Adipose tissue (tissue), 3 donors: Measurements from ENCODE around the gene RUNDC3A. TPM values are rescaled to one million over a fixed set of nuclear protein-coding genes. Genes with fewer than 3 reads are reported as not detected.
"Not testable (repeated sequence)": the region's sequence is repeated elsewhere in the genome, so short reads cannot be mapped to it uniquely, and the experiment has no call there.

Experiments used
- H3K27ac ChIP-seq: one replicate; pipeline ENCODE4 v1.5.1; 2013; ENCODE audit warnings: low read depth, low read length
- WGBS, 3 donors: extraction: QIAGEN DNeasy Blood & Tissue Kit; methylation state at CpG; one replicate each; pipeline ENCODE4 v1.1.7; 2013; 5-methylcytosine and 5-hydroxymethylcytosine counted together
- polyA plus RNA-seq, 3 donors: library from polyadenylated mRNA; stranded (reverse); fragments of 200-250 nt; gene quantifications; one replicate each; pipeline ENCODE4 v1.2.3, GENCODE V29; 2013
- donor health status: healthy with polysubstance abuse.
- donor health status: Bipolar disorder and iron deficiency.
- donor health status: healthy.

The RUNDC3A gene
- polyA plus RNA-seq, 3 donors, result 0.25 to 4.2 TPM; not detected in 1

DNA sequence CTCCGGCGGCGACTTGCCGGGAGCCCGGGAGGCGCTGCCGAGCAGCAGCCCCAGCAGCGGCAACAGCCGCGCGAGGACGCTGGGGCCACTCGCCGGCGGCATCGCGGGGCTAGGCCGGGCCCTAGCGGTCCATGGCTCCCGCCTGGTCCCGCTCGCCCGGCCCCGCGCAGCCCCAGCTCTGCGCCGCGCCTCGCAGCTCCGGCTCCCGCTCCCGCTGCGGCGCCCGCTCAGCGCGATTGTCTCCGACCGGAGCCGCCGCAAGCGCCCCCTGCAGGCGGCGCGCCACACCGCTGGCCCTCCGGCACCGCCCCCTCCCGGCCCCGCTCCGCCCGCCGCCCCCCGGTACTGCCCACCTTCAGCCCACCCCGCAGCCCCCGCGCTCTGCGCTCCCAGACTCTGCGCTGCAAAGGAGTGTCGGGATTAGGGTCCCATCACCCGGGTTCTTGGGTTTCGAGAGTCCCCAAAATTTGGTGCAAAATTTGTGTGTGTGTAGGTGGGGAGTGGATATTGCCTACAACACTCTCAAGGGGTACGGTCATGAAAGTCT lies 55.3 kb downstream of the RUNDC3A start, which contains the start of gene FAM171A2:
Gene FAM171A2, minus strand, starts transcription at position 241 of the 547 bp plus-strand sequence. Its CDS starts 139 bp downstream, at position 102.
- H3K27ac ChIP-seq, result no peak within 1 kb of the TSS
- WGBS, 3 donors, result 1% methylated on average over 36 to 63 of the region's 63 CpGs

DNA sequence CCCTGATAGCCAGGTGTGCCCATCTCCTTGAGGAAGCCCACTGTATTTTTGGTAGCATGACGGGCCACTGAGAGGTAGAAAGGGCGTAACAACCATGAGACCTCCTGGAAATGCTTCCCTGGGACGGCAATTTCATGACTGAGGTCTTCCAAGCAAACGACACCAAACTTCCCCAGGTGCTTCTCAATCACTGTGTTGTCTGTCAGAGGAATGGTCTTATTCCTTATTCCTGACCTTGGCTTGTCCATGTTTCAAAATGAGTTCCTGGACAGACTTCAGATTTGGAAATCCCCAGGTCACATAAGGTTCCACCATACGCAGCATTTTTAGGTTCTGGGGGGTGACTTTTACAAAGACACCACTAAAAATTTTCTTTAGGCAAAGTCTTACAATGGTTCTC lies 56.6 kb downstream of the RUNDC3A start:
- 84 to 91% (median 89%) methylated on average over 5 of the region's 5 CpGs for WGBS, 3 donors
- H3K27ac ChIP-seq, result not testable (repeated sequence)

DNA sequence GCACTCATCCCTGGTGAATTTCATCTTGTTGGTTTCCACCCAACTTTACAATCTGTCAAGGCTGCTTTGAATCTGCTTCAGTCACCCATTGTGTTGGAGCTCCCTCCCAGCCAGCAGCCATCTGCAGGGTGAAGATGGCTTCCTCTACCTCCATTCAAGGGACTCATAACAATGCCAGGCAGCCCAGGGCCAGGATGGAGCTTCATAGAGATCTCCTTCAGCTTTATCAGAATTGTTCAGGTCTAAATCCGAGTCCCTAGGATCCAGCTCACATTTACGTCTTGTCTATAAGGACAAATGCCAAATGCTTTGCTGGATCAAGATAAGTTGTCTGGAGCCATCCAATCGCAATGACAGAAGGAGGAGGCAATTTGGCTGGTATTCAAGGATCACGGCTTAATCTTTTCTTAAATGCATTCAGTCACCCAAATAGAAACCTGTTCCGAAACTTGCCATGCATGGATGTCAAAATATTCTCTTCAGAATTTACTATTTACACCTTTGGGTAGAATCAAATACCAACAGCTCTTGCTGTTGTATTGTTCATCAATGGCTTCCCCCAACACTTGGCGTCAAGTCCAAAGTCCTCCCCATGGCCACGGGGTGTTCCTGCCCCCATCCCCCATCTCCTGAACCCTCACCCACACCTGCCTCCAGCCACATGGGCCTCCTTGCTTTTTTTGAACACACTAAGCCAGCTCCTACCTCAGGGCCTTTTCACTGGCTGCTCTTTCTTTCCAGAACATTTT lies 59.0 kb downstream of the RUNDC3A start:
- 35 to 74% (median 66%) methylated on average over 7 of the region's 7 CpGs for WGBS, 3 donors

More for the DNA sequence above, 59.0 kb downstream of the RUNDC3A start:
- no peak overlapping the region for H3K27ac ChIP-seq

Other genes with a start within 250 kb of the RUNDC3A start
- gene LSM12, start 241.9 kb upstream of the RUNDC3A start, polyA plus RNA-seq, result 10 to 100 TPM; 13.7 to 30.6 (median 28.6) TPM
- gene G6PC3, start 237.9 kb upstream of the RUNDC3A start, polyA plus RNA-seq, result 10 to 100 TPM; 39.4 to 85.3 (median 39.5) TPM
- gene HDAC5, start 185.0 kb upstream of the RUNDC3A start, polyA plus RNA-seq, result 10 to 100 TPM; 19.3 to 37.6 (median 34.1) TPM
- 1 to 10 TPM in 2 of 3 donors, under 1 TPM in 1; 0.37 to 2.7 (median 2.6) TPM for gene HROB, start 166.7 kb upstream of the RUNDC3A start, polyA plus RNA-seq
- under 1 TPM in 2 of 3 donors, not detected in 1; 0.13 to 0.92 TPM for gene ASB16, start 137.9 kb upstream of the RUNDC3A start, polyA plus RNA-seq
- 10 to 100 TPM; 20.7 to 33.5 (median 28.7) TPM for gene TMUB2, start 121.6 kb upstream of the RUNDC3A start, polyA plus RNA-seq
- gene ATXN7L3, start 108.7 kb upstream of the RUNDC3A start, polyA plus RNA-seq, result 10 to 100 TPM; 14.5 to 34.8 (median 28.1) TPM
- gene UBTF, start 88.9 kb upstream of the RUNDC3A start, polyA plus RNA-seq, result 10 to 100 TPM; 28.2 to 40.9 (median 35.3) TPM
- gene SLC4A1, start 40.5 kb upstream of the RUNDC3A start, polyA plus RNA-seq, result under 1 TPM in 1 of 3 donors, not detected in 2; 0.10 TPM
- gene SLC25A39, start 16.2 kb downstream of the RUNDC3A start, polyA plus RNA-seq, result 10 to 100 TPM; 86.9 to 90.1 (median 87.2) TPM
- 100 to 1,000 TPM in 2 of 3 donors, 10 to 100 TPM in 1; 65.3 to 151 (median 104) TPM for gene GRN, start 36.7 kb downstream of the RUNDC3A start, polyA plus RNA-seq
- under 1 TPM; 0.30 to 1.00 (median 0.90) TPM for gene FAM171A2, start 55.3 kb downstream of the RUNDC3A start, polyA plus RNA-seq
- 1 to 10 TPM in 1 of 3 donors, under 1 TPM in 2; 0.35 to 1.1 (median 0.90) TPM for gene ITGA2B, start 81.0 kb downstream of the RUNDC3A start, polyA plus RNA-seq
- 10 to 100 TPM in 1 of 3 donors, 1 to 10 TPM in 2; 5.8 to 11.2 (median 7.6) TPM for gene GPATCH8, start 194.8 kb downstream of the RUNDC3A start, polyA plus RNA-seq
- gene FZD2, start 248.9 kb downstream of the RUNDC3A start, polyA plus RNA-seq, result 1 to 10 TPM in 2 of 3 donors, under 1 TPM in 1; 0.45 to 1.7 (median 1.3) TPM